Erythroblast (primary cell): ENCODE measurements around the gene LHFPL2.

Experiments used
- GATA1 ChIP-seq: IDR thresholded peaks from 2 replicates; pipeline ENCODE4 v1.6.1; 2011; ENCODE audit warnings: low read depth, mild to moderate bottlenecking, control low read depth, low read length, moderate library complexity
- POLR2A ChIP-seq: IDR thresholded peaks from 2 replicates; pipeline ENCODE4 v1.6.1; 2011; ENCODE audit warnings: mild to moderate bottlenecking, low read length

DNA sequence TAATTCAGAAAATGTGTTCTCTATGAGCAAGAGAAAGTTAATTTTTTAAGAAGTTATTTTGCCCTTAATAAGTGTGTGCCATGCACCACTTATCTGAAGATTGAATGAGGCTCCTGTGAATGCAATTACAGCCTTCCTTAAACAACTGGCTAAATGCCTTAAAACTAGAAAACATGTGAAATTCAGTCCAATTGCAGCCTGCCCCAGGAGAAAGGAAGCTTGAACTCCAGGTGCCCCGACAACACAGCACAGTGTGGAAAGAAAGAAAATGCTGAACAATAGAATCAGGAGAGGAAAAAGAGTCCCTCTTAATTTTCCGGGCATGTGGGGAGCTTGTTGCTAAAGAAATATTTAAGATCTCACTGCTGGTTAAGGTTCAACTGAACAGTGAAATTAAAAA is 8.8 kb downstream of the LHFPL2 start:
- TF ChIP-seq POLR2A = no peak
- TF ChIP-seq GATA1 = no peak
